A549 (cell line): ENCODE data around the gene TCOF1.

Source experiments
- MYC ChIP-seq: IDR thresholded peaks from 2 replicates; pipeline ENCODE4 v1.6.1; 2012; ENCODE audit warnings: mild to moderate bottlenecking, inconsistent platforms, low read length, improper control_type of control experiment, borderline replicate concordance
- POLR2A ChIP-seq: IDR thresholded peaks from 2 replicates; pipeline ENCODE4 v1.6.1; 2012; ENCODE audit warnings: mild to moderate bottlenecking, low read length
- RCOR1 ChIP-seq: fragments of 150-350 bp; IDR thresholded peaks from 2 replicates; pipeline ENCODE4 v1.6.1; 2014; ENCODE audit warnings: antibody characterized with exemption, low read length, low read depth
- TF ChIP-seq, protein P1 (sequence below): fragments of >200 bp; sonication (Bioruptor Twin); formaldehyde crosslinking; IDR thresholded peaks from 3 replicates; pipeline ENCODE4 v1.5.1; 2016
- TF ChIP-seq, protein P2 (sequence below): IDR thresholded peaks from 2 replicates; pipeline ENCODE4 v1.6.1; 2012
- TF ChIP-seq, protein P3 (sequence below): fragments of 250-450 bp; sonication (Bioruptor Pico); IDR thresholded peaks from 2 replicates; pipeline ENCODE4 v1.5.0; 2021; ENCODE audit warnings: mild to moderate bottlenecking, moderate library complexity, borderline replicate concordance
- TF ChIP-seq, protein P4 (sequence below): IDR thresholded peaks from 2 replicates; pipeline ENCODE4 v1.6.1; 2012

DNA sequence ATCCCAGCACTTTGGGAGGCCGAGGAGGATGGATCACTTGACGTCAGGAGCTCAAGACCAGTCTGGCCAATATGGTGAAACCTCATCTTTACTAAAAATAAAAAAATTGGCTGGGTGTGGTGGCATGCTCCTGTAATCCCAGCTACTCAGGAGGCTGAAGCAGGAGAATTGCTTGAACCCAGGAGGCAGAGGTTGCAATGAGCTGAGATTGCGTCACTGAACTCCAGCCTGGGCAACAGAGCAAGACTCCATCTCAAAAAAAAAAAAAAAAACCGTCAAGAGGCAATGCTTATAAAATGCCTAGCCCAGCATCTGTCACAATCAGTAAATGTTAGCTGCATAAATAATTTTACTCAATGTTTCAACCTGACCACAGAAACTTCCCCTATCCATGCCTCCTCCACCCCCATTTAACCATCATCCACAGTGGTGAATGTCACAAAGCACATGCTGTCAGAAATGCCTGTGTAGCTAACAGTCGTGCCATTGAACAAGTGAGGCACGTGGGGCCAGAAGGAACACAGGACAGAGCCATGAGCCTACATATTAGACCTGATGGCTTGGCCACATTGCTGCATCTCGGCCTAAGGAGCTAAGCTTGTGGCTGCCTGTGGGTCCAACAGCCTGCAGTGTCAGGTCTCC, 16.8 kb upstream of the TCOF1 start:
- TF ChIP-seq MYC (no peak), POLR2A (no peak), RCOR1 (no peak)
- TF ChIP-seq, protein P1, sequence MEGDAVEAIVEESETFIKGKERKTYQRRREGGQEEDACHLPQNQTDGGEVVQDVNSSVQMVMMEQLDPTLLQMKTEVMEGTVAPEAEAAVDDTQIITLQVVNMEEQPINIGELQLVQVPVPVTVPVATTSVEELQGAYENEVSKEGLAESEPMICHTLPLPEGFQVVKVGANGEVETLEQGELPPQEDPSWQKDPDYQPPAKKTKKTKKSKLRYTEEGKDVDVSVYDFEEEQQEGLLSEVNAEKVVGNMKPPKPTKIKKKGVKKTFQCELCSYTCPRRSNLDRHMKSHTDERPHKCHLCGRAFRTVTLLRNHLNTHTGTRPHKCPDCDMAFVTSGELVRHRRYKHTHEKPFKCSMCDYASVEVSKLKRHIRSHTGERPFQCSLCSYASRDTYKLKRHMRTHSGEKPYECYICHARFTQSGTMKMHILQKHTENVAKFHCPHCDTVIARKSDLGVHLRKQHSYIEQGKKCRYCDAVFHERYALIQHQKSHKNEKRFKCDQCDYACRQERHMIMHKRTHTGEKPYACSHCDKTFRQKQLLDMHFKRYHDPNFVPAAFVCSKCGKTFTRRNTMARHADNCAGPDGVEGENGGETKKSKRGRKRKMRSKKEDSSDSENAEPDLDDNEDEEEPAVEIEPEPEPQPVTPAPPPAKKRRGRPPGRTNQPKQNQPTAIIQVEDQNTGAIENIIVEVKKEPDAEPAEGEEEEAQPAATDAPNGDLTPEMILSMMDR: no peak
- TF ChIP-seq, protein P2, sequence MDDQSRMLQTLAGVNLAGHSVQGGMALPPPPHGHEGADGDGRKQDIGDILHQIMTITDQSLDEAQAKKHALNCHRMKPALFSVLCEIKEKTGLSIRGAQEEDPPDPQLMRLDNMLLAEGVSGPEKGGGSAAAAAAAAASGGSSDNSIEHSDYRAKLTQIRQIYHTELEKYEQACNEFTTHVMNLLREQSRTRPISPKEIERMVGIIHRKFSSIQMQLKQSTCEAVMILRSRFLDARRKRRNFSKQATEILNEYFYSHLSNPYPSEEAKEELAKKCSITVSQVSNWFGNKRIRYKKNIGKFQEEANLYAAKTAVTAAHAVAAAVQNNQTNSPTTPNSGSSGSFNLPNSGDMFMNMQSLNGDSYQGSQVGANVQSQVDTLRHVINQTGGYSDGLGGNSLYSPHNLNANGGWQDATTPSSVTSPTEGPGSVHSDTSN: no peak
- TF ChIP-seq, protein P3, sequence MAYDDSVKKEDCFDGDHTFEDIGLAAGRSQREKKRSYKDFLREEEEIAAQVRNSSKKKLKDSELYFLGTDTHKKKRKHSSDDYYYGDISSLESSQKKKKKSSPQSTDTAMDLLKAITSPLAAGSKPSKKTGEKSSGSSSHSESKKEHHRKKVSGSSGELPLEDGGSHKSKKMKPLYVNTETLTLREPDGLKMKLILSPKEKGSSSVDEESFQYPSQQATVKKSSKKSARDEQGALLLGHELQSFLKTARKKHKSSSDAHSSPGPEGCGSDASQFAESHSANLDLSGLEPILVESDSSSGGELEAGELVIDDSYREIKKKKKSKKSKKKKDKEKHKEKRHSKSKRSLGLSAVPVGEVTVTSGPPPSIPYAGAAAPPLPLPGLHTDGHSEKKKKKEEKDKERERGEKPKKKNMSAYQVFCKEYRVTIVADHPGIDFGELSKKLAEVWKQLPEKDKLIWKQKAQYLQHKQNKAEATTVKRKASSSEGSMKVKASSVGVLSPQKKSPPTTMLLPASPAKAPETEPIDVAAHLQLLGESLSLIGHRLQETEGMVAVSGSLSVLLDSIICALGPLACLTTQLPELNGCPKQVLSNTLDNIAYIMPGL (CRISPR knock-in tag): no peak
- TF ChIP-seq, protein P4, sequence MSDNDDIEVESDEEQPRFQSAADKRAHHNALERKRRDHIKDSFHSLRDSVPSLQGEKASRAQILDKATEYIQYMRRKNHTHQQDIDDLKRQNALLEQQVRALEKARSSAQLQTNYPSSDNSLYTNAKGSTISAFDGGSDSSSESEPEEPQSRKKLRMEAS: no peak
